WTC11 (cell line): ENCODE measurements around the gene NETO2. TPM values are rescaled to one million over a fixed set of nuclear protein-coding genes. Genes with fewer than 3 reads are reported as not detected.
"Not testable (repeated sequence)": the region's sequence is repeated elsewhere in the genome, so short reads cannot be mapped to it uniquely, and the experiment has no call there.

Experiments used
- ATAC-seq: fragments of 200-7000 bp; cut with Tn5 transposase; 2 replicates; pipeline ENCODE4 v1.10.0; 2021; ENCODE audit warnings: mild to moderate bottlenecking, moderate library complexity
- CTCF ChIA-PET: fragments of 300-600 bp; sonication (Branson Sonifier 250); formaldehyde crosslinking; loops from one replicate; lab custom pipeline; 2021; ENCODE audit warnings: antibody characterized with exemption; lab: Charles Lee
- POLR2A ChIA-PET: fragments of 350-600 bp; sonication (Branson Sonifier 250); formaldehyde crosslinking; loops from one replicate; lab custom pipeline; 2021; ENCODE audit warnings: antibody characterized with exemption; lab: Charles Lee
- DNase-seq: peaks from one replicate; pipeline ENCODE4 v3.0.0; 2021; ENCODE audit warnings: low spot score
- H3K27ac Mint-ChIP-seq: 2 replicates; pipeline ENCODE4 v1.8.0; 2021; ENCODE audit warnings: mixed read lengths
- H3K27me3 Mint-ChIP-seq: 2 replicates; pipeline ENCODE4 v1.8.0; 2021; ENCODE audit warnings: low read depth, mild to moderate bottlenecking, moderate library complexity, mixed read lengths
- H3K36me3 Mint-ChIP-seq: 2 replicates; pipeline ENCODE4 v1.8.0; 2021; ENCODE audit warnings: mixed read lengths
- H3K4me1 Mint-ChIP-seq: 2 replicates; pipeline ENCODE4 v1.8.0; 2022; ENCODE audit warnings: mixed read lengths
- H3K4me3 Mint-ChIP-seq: 2 replicates; pipeline ENCODE4 v1.8.0; 2021; ENCODE audit warnings: mild to moderate bottlenecking, moderate library complexity, mixed read lengths
- H3K9me3 Mint-ChIP-seq: 2 replicates; pipeline ENCODE4 v1.8.0; 2021; ENCODE audit warnings: mixed read lengths
- AR ChIP-seq: fragments of 250-450 bp; sonication (Bioruptor Pico); IDR thresholded peaks from 2 replicates; pipeline ENCODE4 v1.9.0; 2021; ENCODE audit warnings: mild to moderate bottlenecking
- CBFB ChIP-seq: sonication (generic); formaldehyde crosslinking; IDR thresholded peaks from 2 replicates; pipeline ENCODE4 v1.8.1; 2022; ENCODE audit warnings: mild to moderate bottlenecking, low read depth, missing genetic modification reagents
- CDX4 ChIP-seq: fragments of 250-450 bp; sonication (Bioruptor Pico); IDR thresholded peaks from 2 replicates; pipeline ENCODE4 v1.9.0; 2021; ENCODE audit warnings: moderate library complexity, mild to moderate bottlenecking, inconsistent platforms, borderline replicate concordance
- ESRRA ChIP-seq: sonication (generic); formaldehyde crosslinking; IDR thresholded peaks from 2 replicates; pipeline ENCODE4 v1.8.1; 2022; ENCODE audit warnings: mild to moderate bottlenecking, missing genetic modification reagents, borderline replicate concordance
- ETV6 ChIP-seq: sonication (generic); formaldehyde crosslinking; IDR thresholded peaks from 2 replicates; pipeline ENCODE4 v1.8.1; 2022; ENCODE audit warnings: mild to moderate bottlenecking, missing genetic modification reagents
- HMGA2 ChIP-seq: fragments of 250-450 bp; sonication (Bioruptor Pico); IDR thresholded peaks from 2 replicates; pipeline ENCODE4 v1.4.0; 2021; ENCODE audit warnings: mild to moderate bottlenecking, moderate library complexity
- HMGXB4 ChIP-seq: sonication (generic); formaldehyde crosslinking; IDR thresholded peaks from 2 replicates; pipeline ENCODE4 v1.8.1; 2023; ENCODE audit warnings: mild to moderate bottlenecking, moderate library complexity, missing genetic modification reagents
- IRF1 ChIP-seq: sonication (generic); formaldehyde crosslinking; IDR thresholded peaks from 2 replicates; pipeline ENCODE4 v1.8.0; 2023; ENCODE audit warnings: missing genetic modification reagents
- IRF2 ChIP-seq: sonication (generic); formaldehyde crosslinking; IDR thresholded peaks from 2 replicates; pipeline ENCODE4 v1.8.0; 2022; ENCODE audit warnings: low read depth, missing genetic modification reagents, borderline replicate concordance
- NFE2L1 ChIP-seq: sonication (generic); formaldehyde crosslinking; IDR thresholded peaks from 2 replicates; pipeline ENCODE4 v1.8.1; 2023; ENCODE audit warnings: missing genetic modification reagents
- NR3C1 ChIP-seq: sonication (generic); formaldehyde crosslinking; conservative IDR thresholded peaks from 2 replicates; pipeline ENCODE4 v1.8.1; 2023; ENCODE audit warnings: low read depth, mild to moderate bottlenecking, missing genetic modification reagents
- OVOL2 ChIP-seq: fragments of 250-450 bp; sonication (Bioruptor Pico); IDR thresholded peaks from 2 replicates; pipeline ENCODE4 v1.9.0; 2021; ENCODE audit warnings: mild to moderate bottlenecking, borderline replicate concordance
- RELA ChIP-seq: sonication (generic); formaldehyde crosslinking; IDR thresholded peaks from 2 replicates; pipeline ENCODE4 v1.8.1; 2022; ENCODE audit warnings: missing genetic modification reagents, mild to moderate bottlenecking, borderline replicate concordance
- SP1 ChIP-seq: sonication (generic); formaldehyde crosslinking; conservative IDR thresholded peaks from 2 replicates; pipeline ENCODE4 v1.8.1; 2022; ENCODE audit warnings: missing genetic modification reagents
- total RNA-seq: library from RNA; stranded (reverse); gene quantifications from 3 replicates; pipeline ENCODE4 v1.2.3, GENCODE V29; 2021
- TF ChIP-seq, protein P1 (sequence below): sonication (generic); formaldehyde crosslinking; IDR thresholded peaks from 2 replicates; pipeline ENCODE4 v1.8.0; 2022; ENCODE audit warnings: mild to moderate bottlenecking, missing genetic modification reagents
- TF ChIP-seq, protein P2 (sequence below): sonication (generic); formaldehyde crosslinking; IDR thresholded peaks from 2 replicates; pipeline ENCODE4 v1.8.0; 2022; ENCODE audit warnings: mild to moderate bottlenecking, missing genetic modification reagents
- TF ChIP-seq, protein P3 (sequence below): sonication (generic); formaldehyde crosslinking; IDR thresholded peaks from 2 replicates; pipeline ENCODE4 v1.8.1; 2023; ENCODE audit warnings: mild to moderate bottlenecking, missing genetic modification reagents, moderate library complexity
- TF ChIP-seq, protein P4 (sequence below): sonication (generic); formaldehyde crosslinking; IDR thresholded peaks from 2 replicates; pipeline ENCODE4 v1.8.1; 2023; ENCODE audit warnings: mild to moderate bottlenecking, missing genetic modification reagents

NETO2 gene
- total RNA-seq, 1 experiment from 2014 or later: 21.8 TPM

- TF ChIP-seq IRF2 (no peak), ESRRA (CRISPR knock-in tag) (no peak), SP1 (CRISPR knock-in tag) (no peak), NFE2L1 (no peak), CDX4 (no peak), IRF1 (CRISPR knock-in tag) (no peak), CBFB (CRISPR knock-in tag) (no peak), ETV6 (CRISPR knock-in tag) (no peak), HMGXB4 (CRISPR knock-in tag) (no peak)
- TF ChIP-seq, protein P1, sequence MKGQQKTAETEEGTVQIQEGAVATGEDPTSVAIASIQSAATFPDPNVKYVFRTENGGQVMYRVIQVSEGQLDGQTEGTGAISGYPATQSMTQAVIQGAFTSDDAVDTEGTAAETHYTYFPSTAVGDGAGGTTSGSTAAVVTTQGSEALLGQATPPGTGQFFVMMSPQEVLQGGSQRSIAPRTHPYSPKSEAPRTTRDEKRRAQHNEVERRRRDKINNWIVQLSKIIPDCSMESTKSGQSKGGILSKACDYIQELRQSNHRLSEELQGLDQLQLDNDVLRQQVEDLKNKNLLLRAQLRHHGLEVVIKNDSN (CRISPR knock-in tag): no peak
Observed at GRCh38 chr16:47056688-47057629, 86.8 kb downstream of the NETO2 start (continued).

DNA sequence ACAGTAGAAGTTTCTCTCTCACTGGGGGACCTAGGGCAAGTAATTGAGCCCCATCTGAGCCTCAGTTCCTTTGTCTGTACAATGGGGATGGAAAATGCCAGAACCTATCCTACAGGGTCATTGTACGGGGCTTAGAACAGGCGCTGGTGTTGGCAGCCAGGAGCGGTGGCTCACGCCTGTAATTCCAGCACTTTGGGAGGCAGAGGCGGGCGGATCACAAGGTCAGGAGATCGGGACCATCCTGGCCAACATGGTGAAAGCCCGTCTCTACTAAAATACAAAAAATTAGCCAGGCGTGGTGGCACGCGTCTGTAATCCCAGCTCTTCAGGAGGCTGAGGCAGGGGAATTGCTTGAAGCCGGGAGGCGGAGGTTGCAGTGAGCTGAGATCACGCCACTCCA, 87.7 kb downstream of the NETO2 start:
- H3K4me1 Mint-ChIP-seq, H3K4me3 Mint-ChIP-seq, H3K9me3 Mint-ChIP-seq, POLR2A ChIA-PET, H3K36me3 Mint-ChIP-seq, H3K27me3 Mint-ChIP-seq, DNase-seq, H3K27ac Mint-ChIP-seq, ATAC-seq: not testable (repeated sequence)
- CTCF ChIA-PET: interaction anchor here (1.2 to 2.9 kb wide), 2 partner anchors 18 to 126 kb away, joined by 4 to 17 read pairs; no protein-coding TSS in a partner anchor

GRCh38 chr16:47055136-47055885, 88.4 kb downstream of the NETO2 start:
- no peaks in the 10 kb centered on the region for H3K36me3 Mint-ChIP-seq
- no peaks in the 10 kb centered on the region for H3K27me3 Mint-ChIP-seq
- no peaks in the 10 kb centered on the region for H3K4me1 Mint-ChIP-seq
- DNase-seq (no peak), ATAC-seq (no peak)
- ChIA-PET CTCF (no interaction called here), POLR2A (no interaction called here)
- no peaks in the 10 kb centered on the region for H3K9me3 Mint-ChIP-seq
- no peak overlapping the region for H3K4me3 Mint-ChIP-seq
- H3K27ac Mint-ChIP-seq: no peak overlapping the region
- TF ChIP-seq AR (CRISPR knock-in tag) (no peak), NR3C1 (CRISPR knock-in tag) (no peak), HMGA2 (CRISPR knock-in tag) (no peak), OVOL2 (CRISPR knock-in tag) (no peak), RELA (CRISPR knock-in tag) (no peak)
- TF ChIP-seq, protein P2, sequence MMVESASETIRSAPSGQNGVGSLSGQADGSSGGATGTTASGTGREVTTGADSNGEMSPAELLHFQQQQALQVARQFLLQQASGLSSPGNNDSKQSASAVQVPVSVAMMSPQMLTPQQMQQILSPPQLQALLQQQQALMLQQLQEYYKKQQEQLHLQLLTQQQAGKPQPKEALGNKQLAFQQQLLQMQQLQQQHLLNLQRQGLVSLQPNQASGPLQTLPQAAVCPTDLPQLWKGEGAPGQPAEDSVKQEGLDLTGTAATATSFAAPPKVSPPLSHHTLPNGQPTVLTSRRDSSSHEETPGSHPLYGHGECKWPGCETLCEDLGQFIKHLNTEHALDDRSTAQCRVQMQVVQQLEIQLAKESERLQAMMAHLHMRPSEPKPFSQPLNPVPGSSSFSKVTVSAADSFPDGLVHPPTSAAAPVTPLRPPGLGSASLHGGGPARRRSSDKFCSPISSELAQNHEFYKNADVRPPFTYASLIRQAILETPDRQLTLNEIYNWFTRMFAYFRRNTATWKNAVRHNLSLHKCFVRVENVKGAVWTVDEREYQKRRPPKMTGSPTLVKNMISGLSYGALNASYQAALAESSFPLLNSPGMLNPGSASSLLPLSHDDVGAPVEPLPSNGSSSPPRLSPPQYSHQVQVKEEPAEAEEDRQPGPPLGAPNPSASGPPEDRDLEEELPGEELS: no peak
- TF ChIP-seq, protein P3, sequence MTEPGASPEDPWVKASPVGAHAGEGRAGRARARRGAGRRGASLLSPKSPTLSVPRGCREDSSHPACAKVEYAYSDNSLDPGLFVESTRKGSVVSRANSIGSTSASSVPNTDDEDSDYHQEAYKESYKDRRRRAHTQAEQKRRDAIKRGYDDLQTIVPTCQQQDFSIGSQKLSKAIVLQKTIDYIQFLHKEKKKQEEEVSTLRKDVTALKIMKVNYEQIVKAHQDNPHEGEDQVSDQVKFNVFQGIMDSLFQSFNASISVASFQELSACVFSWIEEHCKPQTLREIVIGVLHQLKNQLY: no peak
- TF ChIP-seq, protein P4, sequence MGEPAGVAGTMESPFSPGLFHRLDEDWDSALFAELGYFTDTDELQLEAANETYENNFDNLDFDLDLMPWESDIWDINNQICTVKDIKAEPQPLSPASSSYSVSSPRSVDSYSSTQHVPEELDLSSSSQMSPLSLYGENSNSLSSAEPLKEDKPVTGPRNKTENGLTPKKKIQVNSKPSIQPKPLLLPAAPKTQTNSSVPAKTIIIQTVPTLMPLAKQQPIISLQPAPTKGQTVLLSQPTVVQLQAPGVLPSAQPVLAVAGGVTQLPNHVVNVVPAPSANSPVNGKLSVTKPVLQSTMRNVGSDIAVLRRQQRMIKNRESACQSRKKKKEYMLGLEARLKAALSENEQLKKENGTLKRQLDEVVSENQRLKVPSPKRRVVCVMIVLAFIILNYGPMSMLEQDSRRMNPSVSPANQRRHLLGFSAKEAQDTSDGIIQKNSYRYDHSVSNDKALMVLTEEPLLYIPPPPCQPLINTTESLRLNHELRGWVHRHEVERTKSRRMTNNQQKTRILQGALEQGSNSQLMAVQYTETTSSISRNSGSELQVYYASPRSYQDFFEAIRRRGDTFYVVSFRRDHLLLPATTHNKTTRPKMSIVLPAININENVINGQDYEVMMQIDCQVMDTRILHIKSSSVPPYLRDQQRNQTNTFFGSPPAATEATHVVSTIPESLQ (CRISPR knock-in tag): no peak
